HL-60 (cell line): ENCODE measurements around the gene SPATA21.

Experiments
- CTCF ChIP-seq: IDR thresholded peaks from one replicate; pipeline ENCODE4 v1.5.1; 2011; ENCODE audit warnings: low read length, control low read depth, inconsistent platforms; ENCODE audit not compliant: insufficient read depth
- POLR2AphosphoS5 ChIP-seq: IDR thresholded peaks from 2 replicates; pipeline ENCODE4 v1.6.1; 2012; ENCODE audit warnings: low read depth
- TF ChIP-seq, protein P1 (sequence below): IDR thresholded peaks from 2 replicates; pipeline ENCODE4 v1.6.1; 2012; ENCODE audit warnings: low read depth; ENCODE audit not compliant: insufficient replicate concordance

DNA sequence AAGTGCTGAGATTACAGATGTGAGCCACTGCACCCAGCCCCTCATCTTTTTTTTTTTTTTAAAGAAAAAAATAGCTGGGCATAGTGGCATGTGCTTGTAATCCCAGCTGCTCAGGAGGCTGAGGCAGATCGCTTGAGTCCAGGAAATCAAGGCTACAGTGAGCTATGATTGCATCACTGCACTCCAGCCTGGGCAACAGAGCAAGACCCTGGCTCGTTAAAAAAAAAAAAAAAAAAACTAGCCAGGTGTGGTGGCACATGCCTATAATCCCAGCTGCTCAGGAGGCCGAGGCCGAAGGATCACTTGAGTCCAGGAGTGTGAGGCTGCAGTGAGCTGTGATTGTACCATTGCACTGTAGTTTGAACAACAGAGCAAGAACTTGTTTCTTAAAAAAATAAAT, 56.4 kb downstream of the SPATA21 start:
- TF ChIP-seq CTCF (no peak), POLR2AphosphoS5 (no peak)
- TF ChIP-seq, protein P1, sequence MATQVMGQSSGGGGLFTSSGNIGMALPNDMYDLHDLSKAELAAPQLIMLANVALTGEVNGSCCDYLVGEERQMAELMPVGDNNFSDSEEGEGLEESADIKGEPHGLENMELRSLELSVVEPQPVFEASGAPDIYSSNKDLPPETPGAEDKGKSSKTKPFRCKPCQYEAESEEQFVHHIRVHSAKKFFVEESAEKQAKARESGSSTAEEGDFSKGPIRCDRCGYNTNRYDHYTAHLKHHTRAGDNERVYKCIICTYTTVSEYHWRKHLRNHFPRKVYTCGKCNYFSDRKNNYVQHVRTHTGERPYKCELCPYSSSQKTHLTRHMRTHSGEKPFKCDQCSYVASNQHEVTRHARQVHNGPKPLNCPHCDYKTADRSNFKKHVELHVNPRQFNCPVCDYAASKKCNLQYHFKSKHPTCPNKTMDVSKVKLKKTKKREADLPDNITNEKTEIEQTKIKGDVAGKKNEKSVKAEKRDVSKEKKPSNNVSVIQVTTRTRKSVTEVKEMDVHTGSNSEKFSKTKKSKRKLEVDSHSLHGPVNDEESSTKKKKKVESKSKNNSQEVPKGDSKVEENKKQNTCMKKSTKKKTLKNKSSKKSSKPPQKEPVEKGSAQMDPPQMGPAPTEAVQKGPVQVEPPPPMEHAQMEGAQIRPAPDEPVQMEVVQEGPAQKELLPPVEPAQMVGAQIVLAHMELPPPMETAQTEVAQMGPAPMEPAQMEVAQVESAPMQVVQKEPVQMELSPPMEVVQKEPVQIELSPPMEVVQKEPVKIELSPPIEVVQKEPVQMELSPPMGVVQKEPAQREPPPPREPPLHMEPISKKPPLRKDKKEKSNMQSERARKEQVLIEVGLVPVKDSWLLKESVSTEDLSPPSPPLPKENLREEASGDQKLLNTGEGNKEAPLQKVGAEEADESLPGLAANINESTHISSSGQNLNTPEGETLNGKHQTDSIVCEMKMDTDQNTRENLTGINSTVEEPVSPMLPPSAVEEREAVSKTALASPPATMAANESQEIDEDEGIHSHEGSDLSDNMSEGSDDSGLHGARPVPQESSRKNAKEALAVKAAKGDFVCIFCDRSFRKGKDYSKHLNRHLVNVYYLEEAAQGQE = no peak
